Activated T-helper 17 cell treated with anti-CD3 and anti-CD28 coated beads, Interleukin-2, amount 50 U/mL, for 72 hours (primary cell): Measurements from ENCODE around the gene RGS9BP. TPM values are rescaled to one million over a fixed set of nuclear protein-coding genes. Genes with fewer than 3 reads are reported as not detected.

ENCODE experiments used
- total RNA-seq, 2 donors: library from RNA; stranded (reverse); gene quantifications; one replicate each; pipeline ENCODE4 v1.2.3, GENCODE V29; 2022

RGS9BP gene
- total RNA-seq, 2 donors from 2014 or later = 0.48 to 0.93 TPM

Other genes starting within 250 kb of the RGS9BP start
- gene PDCD5, start 94.7 kb upstream of the RGS9BP start, total RNA-seq = 100 to 1,000 TPM in 1 of 2 donors, 10 to 100 TPM in 1; 81.6 to 138 TPM
- 10 to 100 TPM; 31.7 to 40.0 TPM for gene ANKRD27, start 668 bp upstream of the RGS9BP start, total RNA-seq
- 10 to 100 TPM; 14.6 to 21.4 TPM for gene NUDT19, start 16.0 kb downstream of the RGS9BP start, total RNA-seq
- 1 to 10 TPM in 1 of 2 donors, under 1 TPM in 1; 0.11 to 4.4 TPM for gene TDRD12, start 43.9 kb downstream of the RGS9BP start, total RNA-seq
- gene SLC7A9, start 193.9 kb downstream of the RGS9BP start, total RNA-seq = under 1 TPM in 1 of 2 donors, not detected in 1; 0.56 TPM